H1 (cell line): ENCODE data around the gene SLC39A11. TPM values are rescaled to one million over a fixed set of nuclear protein-coding genes. Genes with fewer than 3 reads are reported as not detected.

ENCODE experiments used
- CTCF ChIA-PET: fragments of 300-600 bp; sonication (Branson Sonifier 250); formaldehyde crosslinking; loops from one replicate; lab custom pipeline; 2021; ENCODE audit not compliant: partially characterized antibody; lab: Charles Lee
- POLR2A ChIA-PET: fragments of 300-600 bp; sonication (Branson Sonifier 250); formaldehyde crosslinking; loops from one replicate; lab custom pipeline; 2021; ENCODE audit warnings: inconsistent platforms; ENCODE audit not compliant: partially characterized antibody; lab: Charles Lee
- DNase-seq, 2 experiments: peaks; one replicate each; pipeline versions ENCODE4 v3.0.0 to v3.0.0-alpha.2; 2010 to 2022; ENCODE audit warnings: low spot score in 2 of 2, low read depth in 1 of 2, mixed read lengths in 1 of 2
- FAIRE-seq: peaks from 2 replicates; lab custom pipeline; 2011; peaks lifted over from hg19 to GRCh38; lab: Jason Lieb, UNC
- H2AFZ ChIP-seq: 2 replicates; pipeline ENCODE4 v1.8.1; 2012; ENCODE audit warnings: low read length, inconsistent platforms
- H2AK5ac ChIP-seq: 2 replicates; pipeline ENCODE4 v1.6.1; 2013; ENCODE audit warnings: low read depth, low read length
- H2BK120ac ChIP-seq: replicated peaks from 2 replicates; pipeline ENCODE3; 2013; ENCODE audit warnings: low read depth, low read length, inconsistent platforms
- H2BK12ac ChIP-seq: 2 replicates; pipeline ENCODE4 v1.6.1; 2013; ENCODE audit warnings: low read depth, low read length
- H2BK15ac ChIP-seq: 2 replicates; pipeline ENCODE4 v1.6.1; 2013; ENCODE audit warnings: low read length
- H2BK20ac ChIP-seq: 2 replicates; pipeline ENCODE4 v1.6.1; 2013; ENCODE audit warnings: low read length
- H2BK5ac ChIP-seq: 2 replicates; pipeline ENCODE4 v1.6.1; 2013; ENCODE audit warnings: low read depth, low read length
- H3K14ac ChIP-seq: 2 replicates; pipeline ENCODE4 v1.6.1; 2013; ENCODE audit warnings: inconsistent platforms; ENCODE audit not compliant: insufficient read length
- H3K18ac ChIP-seq: 2 replicates; pipeline ENCODE4 v1.6.1; 2013; ENCODE audit warnings: low read length; ENCODE audit errors: extremely low read depth
- H3K23ac ChIP-seq: 2 replicates; pipeline ENCODE4 v1.6.1; 2013; ENCODE audit warnings: inconsistent platforms; ENCODE audit not compliant: insufficient read length
- H3K23me2 ChIP-seq: 2 replicates; pipeline ENCODE4 v1.6.1; 2013; ENCODE audit warnings: low read depth, low read length
- H3K27ac ChIP-seq: 2 replicates; pipeline ENCODE4 v1.6.1; 2011; ENCODE audit warnings: low read depth, low read length, inconsistent platforms
- H3K27me3 ChIP-seq, 4 experiments: replicated peaks in 1 of 4; 1 replicate in 1 of 4; 2 replicates in 3 of 4; pipeline versions ENCODE4 v1.6.1 to v1.8.1; 2011 to 2013; ENCODE audit warnings: low read length in 3 of 4, mild to moderate bottlenecking in 3 of 4, inconsistent platforms in 2 of 4, mixed read lengths in 2 of 4, moderate library complexity in 1 of 4; ENCODE audit not compliant: control insufficient read depth in 3 of 4, insufficient read depth in 3 of 4; ENCODE audit errors: extremely low read depth in 1 of 4
- H3K36me3 ChIP-seq, 4 experiments: 2 replicates each; pipeline versions ENCODE4 v1.6.1 to v1.8.1; 2011 to 2013; ENCODE audit warnings: mild to moderate bottlenecking in 4 of 4, low read length in 3 of 4, moderate library complexity in 2 of 4, control low read depth in 1 of 4, inconsistent platforms in 1 of 4; ENCODE audit not compliant: insufficient read depth in 4 of 4, control insufficient read depth in 2 of 4
- H3K4ac ChIP-seq: replicated peaks from 2 replicates; pipeline ENCODE3; 2013; ENCODE audit warnings: low read length, low read depth, mixed read lengths, inconsistent platforms; ENCODE audit not compliant: insufficient read length
- H3K4me1 ChIP-seq, 4 experiments: replicated peaks in 1 of 4; 1 replicate in 1 of 4; 2 replicates in 3 of 4; pipeline versions ENCODE4 v1.6.1 to v1.8.1; 2011 to 2013; ENCODE audit warnings: low read length in 3 of 4, inconsistent platforms in 2 of 4, mixed read lengths in 1 of 4; ENCODE audit not compliant: insufficient read depth in 4 of 4, control insufficient read depth in 3 of 4
- H3K4me2 ChIP-seq, 2 experiments: 2 replicates each; pipeline versions ENCODE4 v1.6.1 to v1.8.1; 2011 to 2013; ENCODE audit warnings: low read depth in 2 of 2, low read length in 2 of 2, control low read depth in 1 of 2, inconsistent platforms in 1 of 2, mild to moderate bottlenecking in 1 of 2; ENCODE audit not compliant: insufficient read depth in 1 of 2
- H3K4me3 ChIP-seq, 4 experiments: fragments of 200-600, 300-600 bp in 1 of 4; sonication (generic), shearing (Covaris generic), sonication (Bioruptor Twin) in 1 of 4; 2 replicates each; pipeline versions ENCODE4 v1.5.1 to v1.8.1; 2011 to 2016; ENCODE audit warnings: low read length in 4 of 4, low read depth in 3 of 4, control low read depth in 2 of 4, inconsistent platforms in 2 of 4, mild to moderate bottlenecking in 2 of 4, mixed read lengths in 1 of 4, moderate library complexity in 1 of 4; ENCODE audit not compliant: insufficient read depth in 2 of 4; ENCODE audit errors: extremely low read depth in 1 of 4
- H3K56ac ChIP-seq: replicated peaks from 2 replicates; pipeline ENCODE3; 2013; ENCODE audit warnings: low read depth, mild to moderate bottlenecking, mixed read lengths, low read length, inconsistent platforms; ENCODE audit not compliant: insufficient read length
- H3K79me1 ChIP-seq: 2 replicates; pipeline ENCODE4 v1.6.1; 2013; ENCODE audit warnings: low read depth, low read length, control low read depth
- H3K79me2 ChIP-seq, 2 experiments: 2 replicates each; pipeline versions ENCODE4 v1.6.1 to v1.8.1; 2012 to 2013; ENCODE audit warnings: low read length in 2 of 2, mild to moderate bottlenecking in 2 of 2, inconsistent platforms in 1 of 2; ENCODE audit not compliant: insufficient read depth in 2 of 2, control insufficient read depth in 1 of 2
- H3K9ac ChIP-seq, 4 experiments: replicated peaks in 1 of 4; 1 replicate in 1 of 4; 2 replicates in 3 of 4; pipeline versions ENCODE4 v1.6.1 to v1.8.1; 2011 to 2013; ENCODE audit warnings: low read depth in 3 of 4, low read length in 3 of 4, control low read depth in 2 of 4, mild to moderate bottlenecking in 2 of 4, moderate library complexity in 2 of 4, inconsistent platforms in 1 of 4; ENCODE audit errors: extremely low read depth in 1 of 4
- H3K9me3 ChIP-seq, 2 experiments: 2 replicates each; pipeline versions ENCODE4 v1.6.1 to v1.8.1; 2012 to 2013; ENCODE audit warnings: mild to moderate bottlenecking in 2 of 2, moderate library complexity in 2 of 2, control low read depth in 1 of 2, inconsistent platforms in 1 of 2, low read depth in 1 of 2, low read length in 1 of 2, mixed read lengths in 1 of 2; ENCODE audit not compliant: insufficient read depth in 2 of 2
- H4K20me1 ChIP-seq, 2 experiments: replicated peaks in 1 of 2; 2 replicates each; pipeline versions ENCODE3 to v1.8.1; 2011 to 2013; ENCODE audit warnings: inconsistent platforms in 2 of 2, low read length in 2 of 2, mild to moderate bottlenecking in 1 of 2; ENCODE audit not compliant: insufficient read depth in 2 of 2, control insufficient read depth in 1 of 2
- H4K5ac ChIP-seq: 2 replicates; pipeline ENCODE4 v1.6.1; 2013; ENCODE audit warnings: low read length, low read depth, mixed read lengths, inconsistent platforms; ENCODE audit not compliant: insufficient read length
- H4K8ac ChIP-seq: 2 replicates; pipeline ENCODE4 v1.8.0; 2013; ENCODE audit warnings: mild to moderate bottlenecking, moderate library complexity, low read length, inconsistent platforms; ENCODE audit not compliant: insufficient read depth; ENCODE audit errors: extremely low read depth
- H4K91ac ChIP-seq: replicated peaks from 2 replicates; pipeline ENCODE3; 2013; ENCODE audit warnings: low read length, mixed read lengths, inconsistent platforms; ENCODE audit not compliant: insufficient read length
- BACH1 ChIP-seq: IDR thresholded peaks from 2 replicates; pipeline ENCODE4 v1.6.1; 2012; ENCODE audit warnings: low read length, improper control_type of control experiment
- CBX5 ChIP-seq: fragments of 300-800, 300-1000 bp; sonication (generic); IDR thresholded peaks from 2 replicates; pipeline ENCODE4 v1.7.1; 2016; ENCODE audit warnings: antibody characterized with exemption, low read length, low read depth
- CBX8 ChIP-seq: fragments of 300-800, 300-1000 bp; sonication (generic); IDR thresholded peaks from 2 replicates; pipeline ENCODE4 v1.7.1; 2016; ENCODE audit warnings: low read depth, low read length, borderline replicate concordance
- CTBP2 ChIP-seq: IDR thresholded peaks from 2 replicates; pipeline ENCODE4 v1.7.0; 2011; ENCODE audit warnings: borderline replicate concordance, mild to moderate bottlenecking, moderate library complexity, mixed read lengths, low read length; ENCODE audit not compliant: insufficient read depth, insufficient read length
- EGR1 ChIP-seq: IDR thresholded peaks from 2 replicates; pipeline ENCODE4 v1.6.1; 2011; ENCODE audit warnings: low read depth, low read length, borderline replicate concordance
- EP300 ChIP-seq, 2 experiments: IDR thresholded peaks; 1 replicate in 1 of 2; 2 replicates in 1 of 2; pipeline ENCODE4 v1.6.1; 2011 to 2012; ENCODE audit warnings: low read depth in 2 of 2, low read length in 2 of 2, mild to moderate bottlenecking in 2 of 2, borderline replicate concordance in 1 of 2, inconsistent platforms in 1 of 2, moderate library complexity in 1 of 2
- KDM1A ChIP-seq: fragments of 200-600, 300-600 bp; sonication (generic); IDR thresholded peaks from 2 replicates; pipeline ENCODE4 v1.7.1; 2016; ENCODE audit warnings: mild to moderate bottlenecking, low read length, borderline replicate concordance
- PHF8 ChIP-seq: fragments of 200-600 bp; sonication (generic); conservative IDR thresholded peaks from 2 replicates; pipeline ENCODE4 v1.7.1; 2012; ENCODE audit warnings: low read depth, mild to moderate bottlenecking, inconsistent platforms, low read length, moderate library complexity
- SRF ChIP-seq: IDR thresholded peaks from 2 replicates; pipeline ENCODE4 v1.6.1; 2011; ENCODE audit warnings: mild to moderate bottlenecking, low read depth, low read length, moderate library complexity
- TAF7 ChIP-seq: optimal IDR thresholded peaks from 2 replicates; pipeline ENCODE3; 2011; ENCODE audit warnings: low read depth, mild to moderate bottlenecking, inconsistent platforms, low read length, moderate library complexity, borderline replicate concordance
- TBP ChIP-seq: IDR thresholded peaks from 2 replicates; pipeline ENCODE4 v1.6.1; 2011; ENCODE audit warnings: low read depth, low read length, improper control_type of control experiment
- WGBS, 2 experiments: shearing (Covaris generic) in 1 of 2; methylation state at CpG; one replicate each; pipeline versions ENCODE4 v1.1.6 to v1.1.7; 2013 to 2015; ENCODE audit warnings: low lambda C conversion rate in 2 of 2, mixed read lengths in 2 of 2, inconsistent platforms in 1 of 2, low coverage in 1 of 2, missing lambda C conversion rate in 1 of 2; ENCODE audit not compliant: insufficient replicate concordance in 2 of 2, insufficient coverage in 1 of 2, insufficient read length in 1 of 2; ENCODE audit errors: extremely low coverage in 1 of 2, missing lambda C conversion rate in 1 of 2; 5-methylcytosine and 5-hydroxymethylcytosine counted together
- polyA plus RNA-seq, 7 experiments: library from polyadenylated mRNA; depleted of rRNA in 3 of 7; stranded (reverse) in 5 of 7; unstranded in 2 of 7; fragments of >200 nt in 5 of 7; fragments of 200-250 nt in 2 of 7; gene quantifications; 1 replicate in 5 of 7; 2 replicates in 1 of 7; 4 replicates in 1 of 7; pipeline versions ENCODE4 v1.2.1 to v1.2.3, GENCODE V29; 2011 to 2013; ENCODE audit warnings: missing spikeins in 2 of 7, mixed read lengths in 2 of 7
- total RNA-seq: library from RNA; stranded (reverse); fragmentation: NEBNext Ultra II Directional; extraction: Animal tissue kit (Norgen Biotek cat#: 25700); gene quantifications from 2 replicates; pipeline ENCODE4 v1.2.1, GENCODE V29; 2021

Gene SLC39A11
- total and polyA plus RNA-seq, 2 of the 8 experiments (the other 6 are each of a cell fraction or from before 2014, with no cell fraction given), result 12.2 to 19.6 TPM

- ChIA-PET CTCF (interaction anchor here (0.6 to 1.8 kb wide), 4 partner anchors 20 to 111 kb away, joined by 3 to 5 read pairs (median 4); no protein-coding TSS in a partner anchor), POLR2A (no interaction called here)
- TF ChIP-seq CBX5 (no peak), EP300 (IDR thresholded peaks at IDR 0.05; ENCODE audit: borderline replicate concordance in 1 of 2, low read depth in 2 of 2, low read length in 2 of 2) (no peak), SRF (no peak), CBX8 (no peak), TAF7 (no peak), PHF8 (no peak), TBP (no peak), CTBP2 (no peak), EGR1 (no peak), BACH1 (no peak), KDM1A (no peak)
- no peak overlapping the region for H3K18ac ChIP-seq
- H2BK15ac ChIP-seq, result no peak overlapping the region
- no peaks in the 10 kb centered on the region for H3K79me1 ChIP-seq
- no peak overlapping the region for H4K5ac ChIP-seq
- H2BK120ac ChIP-seq, result no peak overlapping the region
- H3K27me3 ChIP-seq, result no peaks in the 10 kb centered on the region
- H4K91ac ChIP-seq, result no peak overlapping the region
- no peaks in the 10 kb centered on the region for H3K4me1 ChIP-seq
- no peak overlapping the region for H2AK5ac ChIP-seq
- H3K9me3 ChIP-seq, result 0 out of 4 replicates have a peak, but pooled peaks cover 0 to 2% of the 10 kb centered on the region in 2 experiments
- H3K14ac ChIP-seq, result no peak overlapping the region
- H3K23ac ChIP-seq, result no peak overlapping the region
- no peak overlapping the region for H3K27ac ChIP-seq
- H4K8ac ChIP-seq, result no peak overlapping the region
- FAIRE-seq (no peak), DNase-seq (no peak)
- H2BK5ac ChIP-seq, result no peak overlapping the region
- no peak overlapping the region for H2BK12ac ChIP-seq
- no peak overlapping the region for H3K4me2 ChIP-seq
- no peak overlapping the region for H3K4ac ChIP-seq
- H3K36me3 ChIP-seq, result no peaks in the 10 kb centered on the region
- no peak overlapping the region for H2AFZ ChIP-seq
- 88% methylated on average over 2 of the region's 2 CpGs; no CpG with 5 or more reads in 1 of the 2 experiments for WGBS, 2 experiments
- no peak overlapping the region for H3K56ac ChIP-seq
- H3K4me3 ChIP-seq, result no peak overlapping the region
- no peak overlapping the region for H2BK20ac ChIP-seq
- H3K23me2 ChIP-seq, result no peaks in the 10 kb centered on the region; the same call in 1 of the 2 replicates
- no peaks in the 10 kb centered on the region for H4K20me1 ChIP-seq
- no peak overlapping the region for H3K9ac ChIP-seq
- no peaks in the 10 kb centered on the region for H3K79me2 ChIP-seq
These were observed 26.2 kb downstream of the SLC39A11 start for GRCh38 chr17:73066148-73066884.
